A172 (cell line): Measurements from ENCODE around the gene PIAS3. TPM values are rescaled to one million over a fixed set of nuclear protein-coding genes. Genes with fewer than 3 reads are reported as not detected.
A peak's percentile ranks its signal among the peaks of the same experiment; 100 is the strongest.
"Not testable (repeated sequence)": the region's sequence is repeated elsewhere in the genome, so short reads cannot be mapped to it uniquely, and the experiment has no call there.

Experiments
- DNase-seq: peaks from one replicate; pipeline ENCODE4 v3.0.0-alpha.2; 2015; ENCODE audit warnings: low spot score
- total RNA-seq: library from RNA; depleted of rRNA; stranded (reverse); fragments of >200 nt; shearing (Covaris generic); gene quantifications from 2 replicates; pipeline ENCODE4 v1.2.3, GENCODE V29; 2014; rRNA removed

Gene PIAS3
- total RNA-seq, 1 experiment from 2014 or later: 13.3 TPM

DNA sequence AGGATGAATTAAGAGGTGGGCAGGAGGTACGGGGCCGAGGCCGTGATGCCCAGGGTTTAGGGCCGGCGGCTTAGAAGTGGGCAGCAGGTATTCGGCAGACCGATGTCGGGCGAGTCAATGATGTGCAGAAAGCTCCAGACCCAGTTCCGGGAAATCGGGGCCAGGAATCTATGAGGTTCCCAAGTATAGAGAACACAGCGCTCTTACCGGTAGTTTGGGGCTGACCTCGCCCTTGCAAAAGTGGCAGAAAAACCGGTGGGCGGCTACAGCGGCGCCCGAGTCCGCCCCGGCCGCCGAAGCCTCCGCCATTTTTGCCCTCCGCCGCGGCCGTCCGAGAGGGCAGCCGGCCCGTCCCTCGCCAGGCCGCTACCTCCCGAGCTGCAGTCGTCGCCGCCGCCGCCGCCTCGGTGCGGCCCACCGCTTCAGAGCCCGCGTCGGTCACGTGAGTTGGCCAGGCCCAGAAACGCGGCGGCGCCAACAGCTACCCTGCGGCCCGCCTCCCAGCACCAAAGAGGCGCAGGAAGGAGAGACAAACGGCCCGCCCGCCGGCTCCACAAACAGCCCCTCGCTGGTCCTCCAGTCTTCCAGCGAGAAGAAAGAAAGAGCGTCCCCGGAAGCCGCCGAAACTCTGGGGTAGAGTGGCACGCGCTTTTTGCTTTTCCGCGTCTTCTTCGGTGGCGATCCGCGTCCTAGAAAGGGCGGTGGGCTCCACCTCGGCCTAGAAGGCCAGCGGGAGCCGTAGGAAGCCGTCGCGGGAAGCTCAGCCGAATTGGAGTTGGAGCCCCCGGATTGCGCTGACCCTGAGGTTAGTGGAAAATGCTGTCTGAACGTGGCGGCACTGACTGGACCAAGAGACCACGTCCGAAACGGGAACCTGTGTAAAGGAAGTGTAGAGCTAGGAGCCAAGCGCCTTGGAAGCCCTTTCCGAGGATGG lies 35.0 kb downstream of the PIAS3 start, which contains the start of the genes POLR3C and RNF115:
Gene POLR3C (plus strand): TSS at position 636 of the 934 bp plus-strand sequence. CDS start 1,577 bp downstream, outside the sequence.
Gene RNF115 (minus strand): TSS at position 531 of the 934 bp plus-strand sequence. CDS start 222 bp downstream, at position 309.
- peak; percentile 90 for DNase-seq

DNA sequence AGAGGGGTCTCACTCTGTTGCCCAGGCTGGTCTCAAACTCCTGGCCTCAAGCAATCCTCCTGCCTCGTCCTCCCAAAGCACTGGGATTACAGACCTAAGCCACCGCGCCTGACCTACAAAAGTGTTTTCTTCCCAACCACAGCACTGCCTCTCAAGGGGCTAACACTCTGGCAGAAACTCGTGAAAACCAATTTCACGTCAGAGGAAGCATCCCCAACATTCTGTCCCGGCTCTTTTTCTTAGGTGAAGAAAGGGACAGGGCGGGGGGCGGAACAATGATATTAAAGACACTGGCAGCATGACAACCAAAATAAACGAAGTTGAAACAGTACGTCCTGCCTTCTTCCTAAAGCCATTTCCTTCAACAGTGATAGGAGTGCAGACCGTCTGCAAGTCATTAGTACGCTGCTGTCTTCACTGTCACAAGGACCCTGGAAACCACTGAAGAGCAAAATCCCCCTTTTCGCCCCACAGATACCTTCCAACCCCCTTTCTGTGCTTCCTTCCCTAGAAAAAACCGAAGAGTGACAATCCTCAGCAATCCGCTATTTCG lies 36.0 kb downstream of the PIAS3 start:
- DNase-seq: not testable (repeated sequence)

DNA sequence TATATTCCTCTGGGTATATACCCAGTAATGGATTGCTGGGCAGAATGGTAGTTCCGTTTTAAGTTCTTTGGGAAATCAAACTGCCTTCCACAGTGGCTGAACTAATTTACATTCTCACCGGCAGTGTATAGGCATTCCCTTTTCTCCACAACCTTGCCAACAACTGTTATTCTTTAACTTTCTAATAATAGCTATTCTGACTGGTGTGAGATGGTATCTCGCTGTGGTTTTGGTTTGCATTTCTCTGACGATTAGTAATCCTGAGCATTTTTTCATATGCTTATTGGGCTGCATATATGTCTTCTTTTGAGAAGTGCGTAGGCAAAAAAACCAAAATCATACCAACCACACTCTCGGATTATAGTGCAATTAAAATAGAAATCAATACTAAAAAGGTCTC lies 40.8 kb downstream of the PIAS3 start:
- peak; percentile 65 for DNase-seq

GRCh38 chr1:145812977-145813810 lies 45.7 kb downstream of the PIAS3 start:
- not testable (repeated sequence) for DNase-seq

DNA sequence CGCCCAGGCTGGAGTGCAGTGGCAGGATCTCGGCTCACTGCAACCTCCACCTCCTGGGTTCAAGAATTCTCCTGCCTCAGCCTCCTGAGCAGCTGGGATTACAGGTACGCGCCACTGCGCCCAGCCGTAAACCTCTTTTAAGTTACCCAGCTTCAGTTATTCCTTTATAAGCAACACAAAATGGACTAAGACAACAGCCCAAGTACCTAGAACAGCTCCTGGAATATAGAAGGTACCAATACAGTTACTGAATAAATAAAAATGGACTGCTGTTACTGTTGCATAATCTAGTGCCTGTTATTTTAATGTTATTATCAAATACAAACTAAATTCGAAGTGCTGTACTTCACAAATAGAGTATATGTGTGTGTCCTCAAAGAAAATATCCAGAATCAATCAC lies 52.0 kb downstream of the PIAS3 start:
- no peak for DNase-seq

DNA sequence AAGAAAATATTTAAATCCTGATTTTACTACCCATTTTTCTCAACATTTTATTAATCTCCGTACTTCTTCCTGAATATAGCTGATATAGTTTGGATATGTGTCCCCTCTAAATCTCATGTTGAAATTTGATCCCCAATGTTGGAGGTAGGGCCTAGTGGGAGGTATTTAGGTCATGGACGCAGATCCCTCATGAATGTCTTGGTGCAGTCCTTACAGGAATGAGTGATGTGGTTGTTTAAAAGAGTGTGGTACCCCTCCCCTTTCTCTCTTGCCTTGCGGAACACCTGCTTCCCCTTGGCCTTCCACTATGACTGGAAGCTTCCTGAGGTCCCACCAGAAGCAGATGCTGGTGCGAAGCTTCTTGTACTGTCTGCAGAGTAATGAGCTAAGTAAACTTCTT lies 52.5 kb downstream of the PIAS3 start:
- no peak for DNase-seq

DNA sequence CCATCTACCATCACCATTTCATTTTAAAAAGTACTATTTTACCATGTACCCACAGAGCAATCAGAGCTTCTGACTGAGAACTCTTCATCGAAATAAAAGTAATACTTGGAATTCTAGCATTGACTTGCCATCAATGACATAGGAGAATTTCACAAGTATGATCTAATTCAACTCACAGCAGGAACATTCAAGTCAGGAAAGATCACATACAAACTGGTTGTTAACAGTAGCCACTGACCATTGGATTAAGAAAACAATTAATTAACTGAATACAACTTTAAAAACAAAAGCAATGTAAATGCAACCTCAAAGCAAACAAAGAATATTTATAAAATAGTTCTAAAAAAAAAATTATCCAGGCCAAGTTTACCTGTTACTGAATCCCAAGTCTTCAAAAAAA lies 53.8 kb downstream of the PIAS3 start:
- no peak for DNase-seq

GRCh38 chr1:145804235-145805045 lies 54.4 kb downstream of the PIAS3 start:
- no peak for DNase-seq

DNA sequence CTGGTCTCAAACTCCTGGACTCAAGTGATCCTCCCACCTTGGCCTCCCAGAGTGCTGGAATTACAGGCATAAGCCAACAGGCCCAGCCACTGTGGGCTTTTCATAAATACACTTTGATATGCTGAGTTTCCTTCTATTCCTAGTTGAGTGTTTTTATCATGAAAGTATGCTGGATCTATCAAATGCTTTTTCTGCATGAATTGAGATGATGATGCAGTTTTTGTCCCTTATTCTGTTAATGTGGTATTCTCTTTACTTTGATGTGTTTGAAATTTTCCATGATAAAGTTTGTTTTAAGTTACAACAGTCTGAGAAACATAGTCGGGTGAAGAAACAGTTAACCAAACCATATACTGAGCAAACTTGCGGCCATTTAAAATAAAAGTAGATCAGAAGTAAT lies 59.1 kb downstream of the PIAS3 start:
- DNase-seq: no peak

Other genes with a start within 250 kb of the PIAS3 start
- gene PDZK1, start 151.7 kb downstream of the PIAS3 start, total RNA-seq: 2.0 and 2.2 TPM in 2 replicates
- gene CD160, start 139.6 kb downstream of the PIAS3 start, total RNA-seq: not detected in 2 replicates
- 19.9 and 23.1 TPM in 2 replicates for gene RNF115, start 35.0 kb downstream of the PIAS3 start, total RNA-seq
- gene POLR3C, start 34.9 kb downstream of the PIAS3 start, total RNA-seq: 50.4 and 63.0 TPM in 2 replicates
- gene NUDT17, start 13.5 kb downstream of the PIAS3 start, total RNA-seq: 2.7 and 8.2 TPM in 2 replicates
- not detected in 2 replicates for gene ANKRD35, start 26.8 kb upstream of the PIAS3 start, total RNA-seq
- 0.36 and 0.67 TPM in 2 replicates for gene ITGA10, start 51.0 kb upstream of the PIAS3 start, total RNA-seq
- gene PEX11B, start 59.6 kb upstream of the PIAS3 start, total RNA-seq: 40.8 and 41.8 TPM in 2 replicates
- gene RBM8A, start 68.4 kb upstream of the PIAS3 start, total RNA-seq: 461 and 485 TPM in 2 replicates
- gene LIX1L, start 98.9 kb upstream of the PIAS3 start, total RNA-seq: 33.9 and 34.6 TPM in 2 replicates
- 2.4 and 2.5 TPM in 2 replicates for gene ANKRD34A, start 105.5 kb upstream of the PIAS3 start, total RNA-seq
- 21.0 and 24.0 TPM in 2 replicates for gene POLR3GL, start 105.6 kb upstream of the PIAS3 start, total RNA-seq
- gene TXNIP, start 137.5 kb upstream of the PIAS3 start, total RNA-seq: 14.1 and 14.4 TPM in 2 replicates
- gene HJV, start 162.7 kb upstream of the PIAS3 start, total RNA-seq: not detected in 2 replicates